Adrenal gland (tissue), 12 donors: ENCODE results near the gene UBN1. TPM values are rescaled to one million over a fixed set of nuclear protein-coding genes. Genes with fewer than 3 reads are reported as not detected.

ENCODE experiments used
- DNase-seq, 7 donors: peaks; one replicate each; pipeline ENCODE4 v3.0.0-alpha.2; 2019 to 2020
- H3K27ac ChIP-seq, 5 donors: fragments of 200-600 bp; sonication (generic) in 4 of 5; 1 replicate in 3 of 5; 2 replicates in 2 of 5; pipeline versions ENCODE4 v1.5.1 to v1.8.0; 2016 to 2020; ENCODE audit warnings: mild to moderate bottlenecking in 1 of 5
- H3K27me3 ChIP-seq: fragments of 200-600 bp; 2 replicates; pipeline ENCODE4 v1.8.0; 2021
- H3K36me3 ChIP-seq, 2 donors: fragments of 200-600 bp; replicated peaks in 1 of 2; 1 replicate in 1 of 2; 2 replicates in 1 of 2; pipeline versions ENCODE4 v1.5.1 to v1.8.0; 2018 to 2022
- H3K4me1 ChIP-seq, 2 donors: fragments of 200-600 bp; replicated peaks in 1 of 2; 1 replicate in 1 of 2; 2 replicates in 1 of 2; pipeline versions ENCODE4 v1.5.1 to v1.8.0; 2018 to 2021
- H3K4me3 ChIP-seq, 4 donors: fragments of 200-600 bp; sonication (generic) in 3 of 4; one replicate each; pipeline ENCODE4 v1.5.1; 2016 to 2018
- H3K9me3 ChIP-seq, 3 donors: fragments of 200-600 bp; sonication (generic) in 1 of 3; replicated peaks in 1 of 3; 1 replicate in 2 of 3; 2 replicates in 1 of 3; pipeline versions ENCODE4 v1.5.1 to v1.8.0; 2016 to 2021
- CTCF ChIP-seq, 6 experiments: fragments of 450-650 bp in 4 of 6; fragments of 200-600 bp in 2 of 6; sonication (generic) in 1 of 6; IDR thresholded peaks; 1 replicate in 5 of 6; 2 replicates in 1 of 6; pipeline versions ENCODE4 v1.5.1 to v1.8.0; 2016 to 2021; ENCODE audit warnings: antibody characterized with exemption in 6 of 6, mild to moderate bottlenecking in 2 of 6, moderate library complexity in 1 of 6
- POLR2A ChIP-seq, 2 donors: fragments of 450-650 bp; IDR thresholded peaks; one replicate each; pipeline ENCODE4 v1.6.1; 2017; ENCODE audit warnings: antibody characterized with exemption in 2 of 2, mild to moderate bottlenecking in 2 of 2, moderate library complexity in 1 of 2
- WGBS, 4 donors: extraction: QIAGEN DNeasy Blood & Tissue Kit in 2 of 4; methylation state at CpG; one replicate each; pipeline versions ENCODE4 v1.1.5 to v1.1.7; 2013 to 2017; 5-methylcytosine and 5-hydroxymethylcytosine counted together
- intact Hi-C, 2 donors: fragments of 100-400 bp; cut with DNase I; formaldehyde crosslinking; loops; one replicate each; pipeline versions ENCODE4 v1.14.1 to v1.15.0; 2022 to 2023
- polyA plus RNA-seq, 3 donors: library from polyadenylated mRNA; stranded (reverse); fragments of 200-250 nt in 2 of 3; fragments of 350-450 nt in 1 of 3; fragmentation: Illumina TruSeq in 1 of 3; extraction: RNeasy Lipid Tissue Mini Kit (QIAGEN cat#74804) in 1 of 3; gene quantifications; one replicate each; pipeline ENCODE4 v1.2.3, GENCODE V29; 2013 to 2014
- total RNA-seq, 9 donors: library from RNA; depleted of rRNA in 4 of 9; stranded (reverse); fragments of >200 nt in 4 of 9; fragments of 120-200 nt in 1 of 9; fragmentation: NEBNext Ultra II Directional in 1 of 9; extraction: Animal tissue kit (Norgen Biotek cat#: 25700) in 1 of 9; gene quantifications; one replicate each; pipeline versions ENCODE4 v1.1.0 to v1.2.4, GENCODE V29; 2013 to 2023
- donor health status: healthy with polysubstance abuse.
- donor health status: Bipolar disorder and iron deficiency.
- donor health status: DM: yes; HTN: yes; CAD: no.
- donor health status: DM: no; HTN: no; CAD: no.
- donor health status: DM: no; HTN: no; CAD: no.
- donor health status: DM: yes; HTN: yes; CAD: no.

Gene UBN1
- total and polyA plus RNA-seq, 12 donors, result 5.9 to 60.8 (median 28.4) TPM

GRCh38 chr16:4833584-4833983 is 13.7 kb upstream of the UBN1 start:
- WGBS, 4 donors, result 86 to 93% (median 90%) methylated on average over 1 of the region's 1 CpG
- Histone ChIP-seq H3K27ac (no peak overlapping the region), H3K9me3 (no peaks in the 10 kb centered on the region), H3K27me3 (no peaks in the 10 kb centered on the region), H3K4me1 (peaks cover 0 to 9% of the 10 kb centered on the region in 2 donors), H3K36me3 (peaks cover 0 to 49% of the 10 kb centered on the region in 2 donors), H3K4me3 (no peak overlapping the region)
- intact Hi-C loops, result no loop called here
- no peak for DNase-seq
- TF ChIP-seq POLR2A (IDR thresholded peaks at IDR 0.05) (no peak), CTCF (IDR thresholded peaks at IDR 0.05) (no peak)

GRCh38 chr16:4836727-4837126 is 10.6 kb upstream of the UBN1 start:
- Histone ChIP-seq H3K4me3 (no peak overlapping the region), H3K9me3 (no peaks in the 10 kb centered on the region), H3K36me3 (peaks cover 0 to 49% of the 10 kb centered on the region in 2 donors), H3K27ac (peak overlapping the region in 1 of 5 donors; percentile 15), H3K4me1 (peaks cover 0 to 9% of the 10 kb centered on the region in 2 donors), H3K27me3 (no peaks in the 10 kb centered on the region)
- WGBS, 4 donors, result 75 to 92% (median 78%) methylated on average over 2 of the region's 2 CpGs
- intact Hi-C loops, result loop anchor here in 1 of 2 donors (5.0 kb wide), 1 partner anchor 116 kb away; no protein-coding TSS in a partner anchor
- DNase-seq, result no peak
- TF ChIP-seq POLR2A (IDR thresholded peaks at IDR 0.05), result no peak
- no peak for TF ChIP-seq CTCF (IDR thresholded peaks at IDR 0.05)

GRCh38 chr16:4837733-4838501 is 9.4 kb upstream of the UBN1 start:
- intact Hi-C loops, result loop anchor here in 1 of 2 donors (5.0 kb wide), 1 partner anchor 114 kb away; no protein-coding TSS in a partner anchor
- no peak overlapping the region for H3K4me3 ChIP-seq
- no peaks in the 10 kb centered on the region for H3K9me3 ChIP-seq
- no peak for TF ChIP-seq CTCF (IDR thresholded peaks at IDR 0.05)
- TF ChIP-seq POLR2A (IDR thresholded peaks at IDR 0.05), result no peak
- H3K27ac ChIP-seq, result no peak overlapping the region
- DNase-seq, result peak in 1 of 7 donors; percentile 44
- peaks cover 0 to 50% of the 10 kb centered on the region in 2 donors for H3K36me3 ChIP-seq
- WGBS, 4 donors, result 88 to 94% (median 92%) methylated on average over 13 of the region's 13 CpGs
- H3K4me1 ChIP-seq, result peaks cover 0 to 9% of the 10 kb centered on the region in 2 donors
- H3K27me3 ChIP-seq, result no peaks in the 10 kb centered on the region

- Histone ChIP-seq H3K4me3 (no peak overlapping the region), H3K9me3 (no peaks in the 10 kb centered on the region), H3K36me3 (peaks cover 0 to 68% of the 10 kb centered on the region in 2 donors), H3K27me3 (no peaks in the 10 kb centered on the region), H3K4me1 (peaks cover 0 to 5% of the 10 kb centered on the region in 2 donors), H3K27ac (no peak overlapping the region)
- TF ChIP-seq POLR2A (IDR thresholded peaks at IDR 0.05) (no peak), CTCF (IDR thresholded peaks at IDR 0.05) (no peak)
- 81 to 90% (median 84%) methylated on average over 5 of the region's 5 CpGs for WGBS, 4 donors
- peak in 1 of 7 donors; percentile 34 for DNase-seq
- intact Hi-C loops, result loop anchor here (5.0 to 10.0 kb wide), 2 partner anchors 112 to 115 kb away; partner anchors contain the start of gene SEC14L5 (in 1 of the 2)
Measured at GRCh38 chr16:4839942-4840341, 7.3 kb upstream of the UBN1 start.
